MM.1S (cell line): ENCODE data around the gene CLEC2L.

ENCODE experiments used
- DNase-seq: peaks from one replicate; pipeline ENCODE4 v3.0.0-alpha.2; 2015
- H2AFZ ChIP-seq: fragments of 300-600 bp; sonication (generic); 2 replicates; pipeline ENCODE4 v1.6.0; 2016; ENCODE audit warnings: antibody characterized with exemption, low read length
- H3F3A ChIP-seq: fragments of 300-600 bp; sonication (generic); 2 replicates; pipeline ENCODE4 v1.6.1; 2016; ENCODE audit warnings: mild to moderate bottlenecking, antibody characterized with exemption, low read length, moderate library complexity, mixed read lengths; ENCODE audit not compliant: insufficient read depth
- H3K27ac ChIP-seq: fragments of 300-600 bp; sonication (generic); 2 replicates; pipeline ENCODE4 v1.5.1; 2016; ENCODE audit warnings: mild to moderate bottlenecking, low read length
- H3K27me3 ChIP-seq: fragments of 300-600 bp; sonication (generic); replicated peaks from 2 replicates; pipeline ENCODE4 v1.6.0; 2016; ENCODE audit warnings: low read length; ENCODE audit not compliant: insufficient read depth
- H3K36me3 ChIP-seq: fragments of 300-600 bp; sonication (generic); replicated peaks from 2 replicates; pipeline ENCODE4 v1.6.1; 2016; ENCODE audit warnings: mild to moderate bottlenecking, low read length, mixed read lengths; ENCODE audit not compliant: insufficient read depth
- H3K4me1 ChIP-seq: fragments of 300-600 bp; sonication (generic); 2 replicates; pipeline ENCODE4 v1.6.1; 2016; ENCODE audit warnings: low read length, mixed read lengths
- H3K4me2 ChIP-seq: fragments of 300-600 bp; sonication (generic); 2 replicates; pipeline ENCODE4 v1.6.0; 2016; ENCODE audit warnings: low read depth, low read length
- H3K4me3 ChIP-seq: fragments of 300-600 bp; sonication (generic); 2 replicates; pipeline ENCODE4 v1.5.1; 2016; ENCODE audit warnings: low read length, mixed read lengths
- H3K79me2 ChIP-seq: fragments of 300-600 bp; sonication (generic); 2 replicates; pipeline ENCODE4 v1.6.1; 2016; ENCODE audit warnings: mixed run types, low read length, mixed read lengths
- H3K9ac ChIP-seq: fragments of 300-600 bp; sonication (generic); 2 replicates; pipeline ENCODE4 v1.6.1; 2016; ENCODE audit warnings: low read length, mixed read lengths
- H3K9me2 ChIP-seq: fragments of 300-600 bp; sonication (generic); replicated peaks from 2 replicates; pipeline ENCODE4 v1.6.1; 2016; ENCODE audit warnings: mild to moderate bottlenecking, low read length, mixed read lengths; ENCODE audit not compliant: insufficient read depth
- H3K9me3 ChIP-seq: fragments of 300-600 bp; sonication (generic); replicated peaks from 2 replicates; pipeline ENCODE4 v1.6.1; 2016; ENCODE audit warnings: mild to moderate bottlenecking, low read length, mixed read lengths; ENCODE audit not compliant: insufficient read depth
- H4K20me1 ChIP-seq: fragments of 300-600 bp; sonication (generic); 2 replicates; pipeline ENCODE4 v1.6.1; 2016; ENCODE audit warnings: mild to moderate bottlenecking, low read length, moderate library complexity, mixed read lengths; ENCODE audit not compliant: insufficient read depth
- CTCF ChIP-seq: fragments of 300-600 bp; sonication (generic); IDR thresholded peaks from 2 replicates; pipeline ENCODE4 v1.5.1; 2016; ENCODE audit warnings: antibody characterized with exemption, low read length, mixed read lengths
- EZH2 ChIP-seq: fragments of 300-600 bp; sonication (generic); optimal IDR thresholded peaks from 2 replicates; pipeline ENCODE3; 2017; ENCODE audit warnings: low read depth, mild to moderate bottlenecking, antibody characterized with exemption, low read length, mixed read lengths
- EZH2phosphoT487 ChIP-seq: fragments of 300-600 bp; sonication (generic); IDR thresholded peaks from 2 replicates; pipeline ENCODE4 v1.6.1; 2018; ENCODE audit warnings: antibody characterized with exemption, low read length

The CLEC2L gene

DNA sequence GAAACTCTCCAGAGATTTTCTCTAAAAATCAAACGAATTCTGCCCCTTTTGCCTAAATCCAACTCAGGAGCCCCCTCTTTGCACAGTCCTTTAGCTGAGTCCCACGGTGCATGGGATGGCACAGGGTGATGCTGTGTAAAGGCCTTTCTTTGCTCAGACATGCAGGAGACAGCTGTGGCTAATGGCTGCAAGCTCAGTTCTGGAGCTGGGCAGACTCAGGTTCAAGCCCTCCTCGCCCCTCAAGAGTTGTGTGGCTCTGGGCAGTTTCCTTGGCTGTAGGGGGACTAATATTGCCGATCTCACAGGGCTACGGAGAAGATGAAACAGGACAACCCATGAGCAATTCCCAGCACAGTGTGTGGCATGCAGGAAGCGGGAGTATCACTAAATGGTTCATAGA is 42.6 kb downstream of the CLEC2L start:
- no peak overlapping the region for H3K4me3 ChIP-seq
- H3F3A ChIP-seq = no peaks in the 10 kb centered on the region
- DNase-seq = no peak
- TF ChIP-seq CTCF = no peak
- no peak overlapping the region for H3K27ac ChIP-seq
- no peak overlapping the region for H2AFZ ChIP-seq
- H3K27me3 ChIP-seq = no peaks in the 10 kb centered on the region
- H3K9ac ChIP-seq = no peak overlapping the region
- no peaks in the 10 kb centered on the region for H3K9me3 ChIP-seq
- no peaks in the 10 kb centered on the region for H3K79me2 ChIP-seq
- H3K9me2 ChIP-seq = no peaks in the 10 kb centered on the region
- no peak overlapping the region for H3K4me2 ChIP-seq
- H3K36me3 ChIP-seq = no peaks in the 10 kb centered on the region
- H3K4me1 ChIP-seq = no peaks in the 10 kb centered on the region
- no peaks in the 10 kb centered on the region for H4K20me1 ChIP-seq

DNA sequence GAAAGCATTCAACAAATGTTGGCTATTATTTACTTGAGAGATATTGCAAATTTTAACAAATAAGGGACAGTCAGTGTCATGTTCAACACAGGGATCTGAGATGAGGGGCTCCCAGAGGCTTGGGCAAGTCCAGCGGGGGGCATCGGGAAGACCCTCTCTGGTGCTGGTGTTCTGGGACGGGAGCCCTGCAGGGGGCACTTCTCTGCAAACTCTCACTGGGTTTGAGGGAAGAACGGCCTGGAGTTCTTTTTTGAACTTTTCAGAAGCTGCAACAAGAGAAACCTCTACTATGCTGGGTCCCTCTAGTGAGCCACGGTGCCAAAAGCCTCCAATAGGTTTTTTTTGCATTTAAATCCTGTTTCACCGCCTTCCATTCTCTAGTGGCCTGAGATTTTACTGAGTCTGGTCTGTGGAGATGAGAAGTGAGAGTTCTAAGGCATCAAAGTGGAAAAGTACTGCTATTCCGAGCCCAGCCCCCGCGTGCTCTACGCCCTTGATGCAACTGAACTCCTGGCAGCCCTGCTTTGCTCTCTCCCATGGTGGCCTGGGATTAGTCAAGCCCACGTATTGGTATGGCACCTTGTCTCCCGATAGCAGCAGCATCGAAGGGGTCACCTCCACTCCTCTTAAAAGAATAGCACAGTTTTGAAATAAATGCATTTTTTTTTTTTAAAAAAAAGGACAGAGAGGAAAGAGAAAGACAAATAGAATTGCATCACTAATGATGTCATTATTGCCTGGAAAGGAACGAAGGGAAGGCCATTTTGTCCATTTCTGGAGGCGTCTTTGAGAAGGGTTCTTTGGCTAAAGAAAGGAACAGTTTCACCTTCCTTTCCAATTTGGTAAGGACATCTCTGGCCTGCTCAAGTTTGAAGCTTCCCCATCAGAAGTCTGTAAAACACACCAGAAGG is 43.5 kb downstream of the CLEC2L start:
- Histone ChIP-seq H4K20me1 (no peaks in the 10 kb centered on the region), H3K27me3 (no peaks in the 10 kb centered on the region), H3K79me2 (no peaks in the 10 kb centered on the region), H2AFZ (no peak overlapping the region), H3K9me3 (no peaks in the 10 kb centered on the region), H3F3A (no peaks in the 10 kb centered on the region), H3K9ac (no peak overlapping the region), H3K9me2 (no peaks in the 10 kb centered on the region), H3K4me1 (no peaks in the 10 kb centered on the region), H3K36me3 (no peaks in the 10 kb centered on the region), H3K4me2 (no peak overlapping the region), H3K27ac (no peak overlapping the region), H3K4me3 (no peak overlapping the region)
- TF ChIP-seq EZH2 (no peak), CTCF (no peak), EZH2phosphoT487 (no peak)
- no peak for DNase-seq

- Histone ChIP-seq H3K36me3 (no peaks in the 10 kb centered on the region), H2AFZ (no peak overlapping the region), H3K4me3 (no peak overlapping the region), H3K4me1 (no peaks in the 10 kb centered on the region), H3F3A (no peaks in the 10 kb centered on the region), H3K27ac (no peak overlapping the region), H3K4me2 (no peak overlapping the region), H4K20me1 (no peaks in the 10 kb centered on the region), H3K79me2 (no peaks in the 10 kb centered on the region), H3K27me3 (no peaks in the 10 kb centered on the region), H3K9me3 (no peaks in the 10 kb centered on the region), H3K9ac (no peak overlapping the region), H3K9me2 (no peaks in the 10 kb centered on the region)
- TF ChIP-seq EZH2 (no peak), CTCF (no peak), EZH2phosphoT487 (no peak)
- DNase-seq = no peak
Measured at GRCh38 chr7:139567647-139568345, 44.3 kb downstream of the CLEC2L start.
